Glutamatergic neuron (in vitro differentiated cells): Measurements from ENCODE around the gene PKN1. TPM values are rescaled to one million over a fixed set of nuclear protein-coding genes. Genes with fewer than 3 reads are reported as not detected.
A peak's percentile ranks its signal among the peaks of the same experiment; 100 is the strongest.

Experiments
- DNase-seq: peaks from one replicate; pipeline ENCODE4 v3.0.0; 2022
- H3K27ac Mint-ChIP-seq: one replicate; pipeline ENCODE4 v1.8.0; 2020; ENCODE audit warnings: mild to moderate bottlenecking, mixed read lengths, inconsistent platforms; ENCODE audit not compliant: unreplicated experiment
- H3K27me3 Mint-ChIP-seq: one replicate; pipeline ENCODE4 v1.8.0; 2020; ENCODE audit warnings: mild to moderate bottlenecking, moderate library complexity, mixed read lengths, inconsistent platforms; ENCODE audit not compliant: unreplicated experiment
- H3K36me3 Mint-ChIP-seq: one replicate; pipeline ENCODE4 v1.8.0; 2020; ENCODE audit warnings: mild to moderate bottlenecking, mixed read lengths, inconsistent platforms; ENCODE audit not compliant: unreplicated experiment
- H3K4me1 Mint-ChIP-seq: one replicate; pipeline ENCODE4 v1.8.0; 2020; ENCODE audit warnings: mild to moderate bottlenecking, low read depth, mixed read lengths, inconsistent platforms; ENCODE audit not compliant: unreplicated experiment
- H3K4me3 Mint-ChIP-seq: one replicate; pipeline ENCODE4 v1.8.0; 2020; ENCODE audit warnings: mild to moderate bottlenecking, mixed read lengths, inconsistent platforms; ENCODE audit not compliant: unreplicated experiment
- H3K9me3 Mint-ChIP-seq: one replicate; pipeline ENCODE4 v1.8.0; 2020; ENCODE audit warnings: mild to moderate bottlenecking, moderate library complexity, mixed read lengths, inconsistent platforms; ENCODE audit not compliant: unreplicated experiment
- CTCF ChIP-seq: fragments of 200-600 bp; sonication (generic); IDR thresholded peaks from one replicate; pipeline ENCODE4 v1.5.0; 2021; ENCODE audit not compliant: partially characterized antibody, unreplicated experiment
- total RNA-seq: library from RNA; stranded (reverse); fragmentation: NEBNext Ultra II Directional; extraction: Animal tissue kit (Norgen Biotek cat#: 25700); gene quantifications from one replicate; pipeline ENCODE4 v1.2.1, GENCODE V29; 2021; ENCODE audit not compliant: unreplicated experiment

Gene PKN1
- total RNA-seq, 1 donor from 2014 or later, result 117 TPM

- no peak overlapping the region for H3K27ac Mint-ChIP-seq
- no peak overlapping the region for H3K4me3 Mint-ChIP-seq
- peak; percentile 89 for DNase-seq
- H3K36me3 Mint-ChIP-seq, result no peaks in the 10 kb centered on the region
- H3K27me3 Mint-ChIP-seq, result peaks cover 10% of the 10 kb centered on the region
- TF ChIP-seq CTCF, result peak; percentile 97
- H3K4me1 Mint-ChIP-seq, result peaks cover 6% of the 10 kb centered on the region
- H3K9me3 Mint-ChIP-seq, result peaks cover 5% of the 10 kb centered on the region
Observed at GRCh38 chr19:14479975-14480699, 47.0 kb downstream of the PKN1 start.

DNA sequence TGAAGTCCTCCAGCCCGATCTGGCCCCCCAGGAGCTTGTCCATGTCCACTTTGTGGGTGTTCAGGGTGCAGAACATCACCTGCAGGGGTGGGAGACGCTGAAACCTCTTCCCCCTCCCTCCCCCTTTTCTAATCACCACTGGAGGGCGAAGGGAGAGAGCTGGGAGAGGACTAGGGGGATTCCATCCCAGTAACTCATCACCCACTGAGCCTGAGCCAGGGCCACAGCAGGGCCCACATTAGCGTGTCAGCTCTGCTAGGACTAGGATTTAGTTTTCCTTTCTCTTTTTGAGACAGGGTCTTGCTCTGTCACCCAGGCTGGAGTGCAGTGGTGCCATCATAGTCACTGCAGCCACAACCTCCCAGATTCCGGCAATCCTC lies 47.6 kb downstream of the PKN1 start:
- no peak for DNase-seq
- peaks cover 5% of the 10 kb centered on the region for H3K9me3 Mint-ChIP-seq
- H3K4me3 Mint-ChIP-seq, result no peak overlapping the region
- no peak overlapping the region for H3K27ac Mint-ChIP-seq
- peaks cover 10% of the 10 kb centered on the region for H3K27me3 Mint-ChIP-seq
- TF ChIP-seq CTCF, result no peak
- H3K4me1 Mint-ChIP-seq, result peaks cover 6% of the 10 kb centered on the region
- H3K36me3 Mint-ChIP-seq, result no peaks in the 10 kb centered on the region

GRCh38 chr19:14482172-14482941 lies 49.3 kb downstream of the PKN1 start:
- no peaks in the 10 kb centered on the region for H3K4me1 Mint-ChIP-seq
- TF ChIP-seq CTCF, result no peak
- H3K4me3 Mint-ChIP-seq, result no peak overlapping the region
- no peaks in the 10 kb centered on the region for H3K36me3 Mint-ChIP-seq
- no peak for DNase-seq
- H3K27ac Mint-ChIP-seq, result no peak overlapping the region
- H3K9me3 Mint-ChIP-seq, result no peaks in the 10 kb centered on the region
- H3K27me3 Mint-ChIP-seq, result peaks cover 2% of the 10 kb centered on the region

DNA sequence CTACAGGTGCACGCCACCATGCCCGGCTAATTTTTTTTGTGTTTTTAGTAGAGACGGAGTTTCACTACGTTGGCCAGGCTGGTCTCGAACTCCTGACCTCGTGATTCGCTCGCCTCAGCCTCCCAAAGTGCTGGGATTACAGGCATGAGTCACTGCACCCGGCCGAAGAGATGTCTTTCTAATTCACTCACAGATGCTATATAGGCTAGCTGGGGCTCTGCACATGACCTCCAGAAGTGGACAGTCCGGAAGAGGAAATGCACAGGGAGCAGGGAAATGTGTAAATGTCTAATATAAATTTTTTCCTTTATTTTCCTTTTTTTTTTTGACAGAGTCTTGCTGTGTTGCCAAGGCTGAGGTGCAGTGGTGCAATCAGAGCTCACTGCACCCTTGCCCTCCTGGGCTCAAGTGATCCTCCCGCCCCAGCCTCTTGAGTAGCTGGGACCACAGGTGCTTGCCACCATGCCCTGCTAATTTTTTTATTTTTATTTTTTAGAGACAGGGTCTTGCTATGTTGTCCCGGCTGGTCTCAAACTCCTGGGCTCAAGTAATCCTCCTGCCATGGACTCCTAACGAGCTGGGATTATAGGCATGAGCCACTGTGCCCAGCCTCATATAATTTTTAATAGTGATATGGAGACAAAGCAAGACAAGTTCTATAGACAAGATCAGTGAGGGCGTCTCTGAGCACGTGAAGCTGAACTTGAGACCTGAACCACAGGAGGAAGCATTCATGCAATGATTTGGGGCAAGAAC lies 54.4 kb downstream of the PKN1 start:
- no peaks in the 10 kb centered on the region for H3K4me1 Mint-ChIP-seq
- no peak for TF ChIP-seq CTCF
- no peak overlapping the region for H3K27ac Mint-ChIP-seq
- DNase-seq, result no peak
- H3K9me3 Mint-ChIP-seq, result peaks cover 2% of the 10 kb centered on the region
- no peaks in the 10 kb centered on the region for H3K36me3 Mint-ChIP-seq
- peaks cover 1% of the 10 kb centered on the region for H3K27me3 Mint-ChIP-seq
- no peak overlapping the region for H3K4me3 Mint-ChIP-seq
